ENCODE results near the gene FAM219A.
"Not testable (repeated sequence)": the region's sequence is repeated elsewhere in the genome, so short reads cannot be mapped to it uniquely, and the experiment has no call there.

FAM219A gene

DNA sequence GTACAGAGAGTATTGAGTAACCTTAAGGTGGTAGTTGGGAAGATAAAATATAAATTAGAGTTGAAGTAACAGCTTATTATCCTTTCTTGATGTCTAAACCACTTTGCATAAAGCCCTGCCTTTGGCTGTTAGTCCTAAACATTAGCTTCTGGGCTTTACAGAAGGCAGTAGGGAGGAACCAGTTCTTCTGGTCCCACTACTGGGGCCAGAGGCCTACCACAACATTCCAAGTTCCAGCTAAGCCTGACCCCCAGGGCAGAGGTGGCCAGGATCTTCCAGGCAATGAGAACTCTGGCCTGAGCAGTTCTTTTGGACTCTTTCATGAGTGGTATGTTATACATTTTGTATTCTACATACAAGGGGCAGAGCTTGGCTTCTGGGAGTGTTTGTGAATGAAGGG, 26.3 kb upstream of the FAM219A start:
- DNase-seq (ENCODE audit: low read depth): no peak

DNA sequence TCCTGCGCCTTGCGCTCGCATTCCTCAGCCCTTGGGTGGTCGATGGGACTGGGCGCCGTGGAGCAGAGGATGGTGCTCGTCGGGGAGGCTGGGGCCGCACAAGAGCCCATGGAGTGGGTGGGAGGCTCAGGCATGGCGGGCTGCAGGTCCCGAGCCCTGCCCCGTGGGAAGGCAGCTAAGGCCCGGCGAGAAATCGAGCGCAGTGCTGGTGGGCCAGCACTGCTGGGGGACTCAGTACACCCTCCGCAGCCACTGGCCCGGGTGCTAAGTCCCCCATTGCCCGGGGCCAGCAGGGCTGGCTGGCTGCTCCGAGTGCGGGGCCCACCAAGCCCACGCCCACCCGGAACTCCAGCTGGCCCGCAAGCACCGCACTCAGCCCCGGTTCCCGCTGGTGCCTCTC, 24.4 kb upstream of the FAM219A start:
- not testable (repeated sequence) for DNase-seq (ENCODE audit: low read depth)

DNA sequence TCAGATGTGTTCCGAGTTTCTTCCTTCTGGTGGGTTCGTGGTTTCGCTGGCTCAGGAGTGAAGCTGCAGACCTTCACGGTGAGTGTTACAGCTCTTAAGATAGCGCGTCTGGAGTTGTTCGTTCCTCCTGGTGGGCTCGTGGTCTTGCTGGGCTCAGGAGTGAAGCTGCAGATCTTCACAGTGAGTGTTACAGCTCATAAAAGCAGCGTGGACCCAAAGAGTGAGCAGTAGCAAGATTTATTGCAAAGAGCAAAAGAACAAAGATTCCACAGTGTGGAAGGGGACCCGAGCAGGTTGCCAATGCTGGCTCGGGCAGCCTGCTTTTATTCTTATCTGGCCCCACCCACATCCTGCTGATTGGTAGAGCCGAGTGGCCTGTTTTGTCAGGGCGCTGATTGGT, 23.2 kb upstream of the FAM219A start:
- DNase-seq (ENCODE audit: low read depth): not testable (repeated sequence)

DNA sequence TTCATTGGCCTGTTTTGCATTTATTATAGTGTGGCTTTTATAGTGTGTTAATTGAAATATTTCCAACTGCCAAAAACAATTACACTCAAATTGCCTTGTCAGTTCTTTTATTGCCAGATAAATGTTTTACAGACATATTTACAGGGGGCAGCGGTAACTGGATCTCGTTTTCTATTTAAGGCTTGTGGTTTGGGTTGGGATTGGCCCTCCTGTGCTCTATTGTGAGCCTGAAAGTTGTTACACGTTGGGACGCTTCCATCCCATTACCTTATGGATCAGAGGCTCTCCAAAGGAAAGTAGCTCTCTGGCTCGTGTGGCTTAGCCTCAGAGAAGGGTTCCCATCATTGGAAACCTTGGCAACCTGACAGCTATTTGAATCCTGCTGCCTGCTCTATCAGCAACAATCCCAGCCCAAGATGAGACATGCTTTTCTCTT, 21.1 kb upstream of the FAM219A start:
- DNase-seq (ENCODE audit: low read depth): no peak

DNA sequence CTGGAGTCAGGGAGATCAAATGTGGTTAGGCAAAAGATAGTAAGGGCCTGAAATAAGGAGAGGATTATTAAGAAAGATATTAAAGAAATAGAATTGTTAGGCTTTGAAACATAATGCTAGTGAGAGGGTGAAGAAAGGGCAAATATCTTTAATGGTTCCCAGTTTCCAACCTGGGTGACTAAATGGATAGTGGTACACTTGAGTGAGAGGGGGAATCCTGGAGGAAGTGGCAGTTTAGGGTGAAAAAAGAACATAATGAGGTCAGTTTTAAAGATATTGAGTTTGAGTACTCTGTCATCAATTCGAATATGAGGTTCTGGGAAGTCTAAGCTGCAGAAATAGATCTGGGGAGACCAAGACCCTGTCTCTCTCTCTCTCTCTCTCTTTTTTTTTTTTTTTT, 19.2 kb upstream of the FAM219A start:
- DNase-seq (ENCODE audit: low read depth): no peak

DNA sequence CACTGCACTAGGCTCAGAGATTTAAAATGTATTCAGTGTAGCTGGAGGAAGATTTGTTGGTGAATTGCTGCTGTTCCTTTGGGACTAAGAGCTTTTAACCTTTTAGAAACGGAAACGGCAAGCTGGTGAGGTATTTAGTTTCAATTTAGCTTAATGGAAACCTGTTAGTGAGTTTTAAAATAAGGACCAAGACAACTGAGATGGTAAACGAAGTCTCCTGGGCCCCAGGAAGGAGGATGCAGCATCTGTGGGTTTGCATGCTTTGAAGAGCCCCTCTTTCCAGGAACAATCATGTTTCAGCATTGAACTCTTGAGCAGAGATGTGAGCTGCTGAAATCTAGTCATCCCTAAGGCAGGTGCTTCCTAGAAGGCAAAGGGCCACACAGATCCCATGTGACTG, 16.7 kb upstream of the FAM219A start:
- DNase-seq (ENCODE audit: low read depth): no peak

DNA sequence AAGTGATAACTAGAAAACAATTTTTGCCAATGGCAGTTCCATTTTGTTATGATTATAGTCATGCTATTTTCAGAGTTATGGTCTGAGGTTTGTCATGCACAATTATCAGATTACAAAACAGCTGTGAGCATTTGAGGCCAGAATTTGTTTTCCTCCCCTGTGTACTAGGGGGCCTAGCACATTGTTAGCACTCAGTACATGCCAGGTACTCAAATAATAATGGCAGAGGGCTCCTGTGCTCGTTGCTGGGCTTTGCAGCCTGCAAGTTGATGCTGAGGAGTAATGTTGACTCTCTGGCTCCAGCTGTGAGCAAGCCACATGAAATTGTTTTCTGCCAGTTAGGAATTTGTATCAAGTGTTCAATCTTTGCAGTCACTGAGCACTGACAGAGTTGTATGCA, 7.1 kb upstream of the FAM219A start:
- DNase-seq (ENCODE audit: low read depth): no peak

DNA sequence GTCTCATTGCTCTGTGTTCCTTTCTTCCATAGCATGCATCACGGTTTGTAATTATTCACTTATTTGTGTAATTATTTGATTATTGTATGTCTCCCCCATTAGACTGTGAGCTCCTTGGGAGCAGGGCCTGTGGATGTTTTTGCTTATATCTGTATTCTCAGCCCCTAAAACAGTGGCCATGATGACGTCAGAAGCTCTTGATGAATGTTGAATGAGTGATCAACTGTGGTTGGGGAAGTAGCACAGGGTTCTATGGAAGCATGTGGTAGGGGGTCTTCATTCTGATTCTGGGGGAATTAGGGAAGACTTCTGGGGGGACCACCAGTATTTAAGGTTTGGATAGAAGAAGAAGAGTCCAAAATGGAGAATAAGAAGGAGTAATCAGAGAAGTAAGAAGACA, 6.2 kb upstream of the FAM219A start:
- DNase-seq (ENCODE audit: low read depth): no peak

DNA sequence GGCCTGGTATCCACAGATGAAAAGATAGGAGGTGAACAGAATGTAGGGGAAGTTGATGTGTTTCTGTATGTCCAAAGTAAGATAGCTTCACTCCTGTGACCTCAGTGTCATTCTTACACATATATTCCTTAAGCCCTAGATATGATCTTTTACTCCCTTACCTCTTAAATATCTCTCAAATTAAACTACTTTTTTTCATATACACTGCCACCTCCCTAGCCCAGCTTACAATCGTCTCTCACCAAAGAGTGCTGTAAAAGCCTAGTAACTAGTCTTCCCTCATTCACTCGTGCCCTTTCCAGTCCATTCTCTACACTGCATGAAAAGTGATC, 5.5 kb upstream of the FAM219A start:
- no peak for DNase-seq (ENCODE audit: low read depth)

DNA sequence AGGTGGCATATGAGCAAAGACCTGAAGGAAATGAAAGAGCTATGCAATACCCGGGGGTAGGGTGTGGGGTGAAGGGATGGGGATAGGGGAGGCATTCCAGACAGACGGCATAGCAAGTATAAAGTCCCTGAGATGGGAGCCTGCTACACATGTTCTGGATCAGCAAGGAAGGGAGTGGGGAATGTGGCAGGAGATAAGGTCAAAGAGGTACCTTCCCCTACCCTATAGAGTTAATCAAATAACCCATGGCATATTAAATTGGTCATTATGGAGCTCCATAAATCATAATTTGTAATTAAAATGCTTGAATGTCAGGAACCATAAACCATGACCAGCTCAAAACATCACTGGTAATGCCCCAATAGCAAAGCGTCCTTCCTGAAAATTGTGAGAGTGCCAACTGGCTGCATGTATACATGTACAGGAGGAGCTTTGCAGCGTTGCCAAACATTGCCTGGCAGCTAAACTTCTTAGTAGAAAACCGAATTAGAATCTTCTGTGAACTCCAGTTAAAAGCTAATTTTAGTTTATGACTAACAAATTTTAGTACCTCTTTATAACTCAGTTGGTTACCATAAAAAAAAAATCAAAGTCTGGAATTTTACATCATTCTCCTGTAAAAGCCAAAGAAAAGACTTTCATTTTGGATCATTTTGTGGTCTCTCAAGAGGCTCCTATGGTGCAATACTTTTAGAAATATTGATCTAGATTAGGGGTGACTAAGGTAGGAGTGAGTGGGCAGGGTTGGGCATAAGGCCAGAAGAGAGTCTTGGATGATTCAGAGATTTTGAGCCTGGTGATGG, 4.9 kb upstream of the FAM219A start:
- no peak for DNase-seq (ENCODE audit: low read depth)

DNA sequence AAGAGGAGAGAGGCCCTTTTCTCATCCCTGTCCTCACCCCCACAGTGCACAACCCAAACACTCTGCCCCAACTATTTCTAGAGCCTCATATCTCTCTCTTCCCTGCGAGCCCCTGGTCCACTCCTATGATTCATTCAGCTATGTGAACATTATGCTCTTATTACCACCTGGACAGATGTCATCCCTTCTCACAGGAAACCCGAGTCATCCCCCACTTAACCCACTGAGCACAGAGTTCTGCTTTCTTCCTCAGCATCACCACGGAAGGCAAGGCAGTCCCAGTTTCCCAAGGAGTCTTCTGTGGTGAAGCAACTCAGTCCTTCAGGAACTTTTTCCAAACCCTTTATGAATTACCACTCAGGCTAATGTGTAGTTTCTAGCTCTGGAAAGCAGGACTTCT, 1.6 kb upstream of the FAM219A start:
- DNase-seq (ENCODE audit: low read depth): no peak

DNA sequence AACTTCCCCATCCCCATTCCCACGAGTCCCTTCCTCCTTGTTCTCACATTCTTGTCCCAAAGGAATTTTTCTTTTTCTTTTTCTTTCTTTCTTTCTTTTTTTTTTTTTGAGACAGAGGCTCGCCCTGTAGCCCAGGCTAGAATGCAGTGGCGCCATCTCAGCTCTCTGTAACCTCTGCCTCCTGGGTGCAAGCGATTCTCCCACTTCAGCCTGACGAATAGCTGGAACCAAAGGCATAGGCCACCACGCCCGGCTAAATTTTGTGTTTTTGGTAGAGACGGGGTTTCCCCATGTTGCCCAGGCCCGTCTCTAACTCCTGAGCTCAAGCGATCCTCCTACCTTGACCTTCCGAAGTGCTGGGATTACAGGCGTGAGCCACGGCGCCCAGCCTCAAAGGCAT, 986 bp upstream of the FAM219A start:
- no peak for DNase-seq (ENCODE audit: low read depth)

DNA sequence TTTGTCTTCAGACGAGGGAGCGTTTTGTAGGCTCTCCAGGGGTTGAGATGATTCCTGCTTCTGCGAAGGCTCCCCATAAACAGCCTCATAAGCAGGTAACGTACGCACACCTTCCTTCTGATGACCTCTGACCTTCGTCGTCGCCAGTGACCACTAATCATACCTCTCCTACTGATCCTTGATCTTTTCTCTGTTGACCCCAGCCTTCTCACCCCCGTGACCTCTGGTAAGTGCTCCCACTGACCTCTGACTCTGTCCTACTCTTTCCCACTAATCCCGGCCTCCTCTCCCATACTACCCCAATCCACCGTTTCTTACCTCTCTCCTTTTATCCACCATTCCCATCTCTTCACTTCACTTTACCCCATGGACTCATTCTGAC, 580 bp upstream of the FAM219A start:
- DNase-seq (ENCODE audit: low read depth): no peak

DNA sequence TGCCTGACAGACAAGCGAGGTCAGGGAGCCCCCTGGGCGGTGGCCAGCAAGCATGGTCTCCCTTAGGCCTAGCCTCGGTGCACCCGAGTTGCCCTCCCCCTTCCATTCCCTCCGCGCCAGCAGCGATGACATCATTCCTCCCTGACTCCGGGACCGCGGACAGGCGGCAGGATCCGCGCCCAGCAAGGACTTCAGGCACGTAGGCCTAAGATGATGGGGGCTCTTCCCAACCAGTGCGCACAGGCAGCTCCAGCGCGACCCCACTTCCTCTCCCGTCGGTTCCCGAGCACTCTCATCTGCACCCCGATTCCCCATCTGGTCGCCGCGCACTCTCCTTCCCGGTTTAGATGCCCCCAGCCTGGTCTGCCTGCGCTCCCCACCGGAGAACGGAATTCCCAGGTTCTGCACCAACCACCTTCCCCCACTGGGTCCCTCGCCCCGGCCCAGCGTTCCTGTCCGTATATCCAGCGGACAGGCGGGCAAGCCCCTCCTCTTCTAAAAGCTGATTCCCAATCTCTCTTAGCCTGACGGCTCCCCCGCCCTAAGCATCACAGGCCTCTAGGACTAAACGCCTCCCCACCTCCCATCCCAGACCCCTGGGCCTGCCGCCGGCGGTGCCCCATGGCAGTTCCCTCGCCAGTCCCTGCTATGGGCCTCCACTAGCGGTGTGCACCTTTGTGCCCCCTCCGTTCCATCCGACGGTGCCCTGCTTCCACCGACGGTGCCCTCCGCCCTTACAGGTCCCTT, 931 bp downstream of the FAM219A start:
- no peak for DNase-seq (ENCODE audit: low read depth)

DNA sequence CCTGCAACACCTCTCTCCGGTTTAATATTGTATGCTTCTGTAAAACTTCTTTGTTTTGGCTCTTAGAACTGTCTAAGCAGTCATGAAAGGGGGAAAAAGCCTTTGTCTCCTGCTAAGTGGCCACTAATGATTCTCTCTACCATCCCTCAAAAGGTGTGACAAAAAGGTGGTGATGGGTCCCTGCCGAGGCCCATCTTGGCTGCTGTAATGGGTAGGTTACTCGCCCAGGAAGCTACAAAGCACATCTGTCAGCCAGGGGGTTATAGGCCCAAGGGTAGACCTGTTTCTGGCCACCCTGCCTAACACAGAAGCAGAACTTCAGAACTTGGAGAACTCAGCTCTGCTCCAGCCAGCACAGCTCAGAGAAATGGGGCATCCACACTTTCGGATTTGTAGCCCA, 1.6 kb downstream of the FAM219A start:
- no peak for DNase-seq (ENCODE audit: low read depth)

DNA sequence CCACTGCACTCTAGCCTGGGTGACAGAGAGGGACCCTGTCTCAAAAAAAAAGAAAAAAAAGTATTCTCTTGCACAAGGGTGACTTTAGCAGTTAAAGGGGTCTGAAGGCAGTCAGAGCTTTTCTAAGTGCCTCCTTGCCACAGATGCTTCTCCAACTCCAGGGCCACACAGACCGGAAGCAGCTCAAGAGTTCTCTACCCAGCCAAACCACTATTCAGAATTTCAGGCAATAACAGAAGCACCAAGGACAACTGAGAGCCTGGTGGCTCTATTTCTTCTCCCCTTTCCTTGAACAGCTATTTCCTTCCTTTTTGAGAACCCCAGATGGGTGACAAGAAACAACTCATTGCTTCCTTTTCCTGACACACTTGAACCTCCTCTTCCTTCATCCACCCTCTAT, 2.2 kb downstream of the FAM219A start:
- DNase-seq (ENCODE audit: low read depth): no peak

DNA sequence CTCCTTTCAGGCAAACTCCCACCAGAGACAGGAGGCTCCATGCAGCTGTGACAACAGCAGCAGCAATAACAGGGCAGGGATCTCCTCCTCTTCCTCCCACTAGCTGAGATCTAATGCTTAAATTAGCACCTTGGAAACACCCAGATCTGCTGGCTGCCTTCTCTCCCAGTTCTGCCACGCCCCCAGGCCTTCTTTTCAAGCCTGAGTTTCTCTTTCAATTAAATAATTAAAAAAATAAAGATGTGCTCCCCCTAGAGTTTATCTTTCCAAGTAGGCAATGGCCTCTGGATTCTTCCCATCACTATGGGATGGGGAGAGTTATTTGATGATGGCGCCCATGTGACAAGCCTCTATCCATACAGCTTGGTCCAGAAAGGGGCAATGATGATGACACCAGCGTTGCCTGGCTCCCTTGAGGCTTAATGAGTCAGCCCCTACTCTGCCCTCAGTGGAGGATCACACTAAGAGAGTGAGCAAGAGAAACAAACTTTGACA, 3.8 kb downstream of the FAM219A start:
- no peak for DNase-seq (ENCODE audit: low read depth)

DNA sequence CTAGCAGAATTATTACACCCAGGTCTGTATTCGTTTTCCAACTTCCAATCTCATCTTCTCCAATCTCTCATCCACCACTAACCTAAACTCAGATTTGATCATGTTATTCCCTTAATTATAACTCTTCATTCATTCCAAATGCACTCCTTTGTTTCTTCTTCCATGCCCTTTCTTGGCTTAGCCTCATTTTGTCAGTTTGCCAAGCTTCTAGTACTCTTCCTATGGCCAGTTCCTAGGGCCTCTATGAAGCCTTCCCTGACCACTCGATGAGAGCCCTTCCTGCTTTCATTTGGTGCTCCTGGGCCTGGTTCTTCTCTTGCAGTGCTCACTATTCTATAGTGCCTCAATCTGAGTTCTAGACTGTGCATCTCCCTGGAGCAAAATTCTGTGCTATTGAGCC, 5.8 kb downstream of the FAM219A start:
- DNase-seq (ENCODE audit: low read depth): no peak

DNA sequence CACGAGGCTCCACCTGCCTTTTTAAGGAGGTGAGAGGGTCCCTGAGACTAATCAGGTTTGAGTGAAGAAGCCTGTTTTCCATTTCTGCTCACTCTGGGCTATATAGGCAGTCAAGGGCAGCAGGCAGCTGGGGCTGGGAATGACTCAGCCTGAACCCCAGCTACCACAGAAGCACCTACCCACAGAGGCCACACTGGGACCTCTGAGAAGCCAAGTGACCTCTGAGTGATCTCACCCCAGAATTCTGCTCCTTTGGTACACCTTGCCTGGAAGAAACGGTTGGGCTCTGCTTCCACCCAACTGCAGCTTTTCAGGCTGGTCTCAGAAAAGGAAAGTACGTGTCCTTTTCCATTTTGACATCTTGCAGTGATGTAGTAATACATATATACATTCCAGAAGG, 6.8 kb downstream of the FAM219A start:
- DNase-seq (ENCODE audit: low read depth): no peak

DNA sequence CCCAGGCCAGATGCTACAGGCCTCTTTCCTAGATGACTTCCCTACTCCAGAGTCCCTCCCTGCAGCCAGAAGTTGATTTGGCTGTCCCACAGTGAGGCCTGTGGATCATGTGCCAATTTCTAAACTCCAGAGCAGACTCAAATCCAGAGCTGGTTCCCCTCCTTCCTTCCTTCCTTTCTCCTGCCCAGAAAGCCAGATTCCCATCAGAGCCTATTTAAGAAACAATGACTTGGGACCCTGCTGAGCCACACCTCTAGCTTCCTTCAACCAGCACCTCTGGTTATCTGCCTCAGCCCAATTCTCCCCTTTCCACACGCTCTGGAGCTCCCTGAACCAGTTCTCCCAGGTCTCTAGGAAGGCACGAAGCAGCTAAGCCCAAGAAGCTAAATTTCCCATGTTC, 7.2 kb downstream of the FAM219A start:
- DNase-seq (ENCODE audit: low read depth): no peak

DNA sequence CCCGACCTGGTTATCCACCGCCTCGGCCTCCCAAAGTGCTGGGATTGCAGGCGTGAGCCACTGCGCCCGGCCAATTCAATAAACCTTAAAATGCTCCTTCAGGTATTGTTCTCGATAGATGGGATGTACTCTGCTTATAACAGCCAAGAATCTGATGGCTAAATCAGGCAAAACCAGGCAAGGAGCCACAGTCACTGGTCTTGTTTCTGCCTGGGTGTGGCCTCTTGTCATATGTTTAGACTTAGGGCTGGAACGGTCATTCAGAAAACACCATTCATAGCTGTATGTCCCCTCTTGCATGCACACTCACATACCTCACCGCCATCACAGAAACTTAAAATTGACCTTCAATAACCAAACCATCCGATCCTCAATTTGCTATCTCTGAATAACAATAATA, 7.7 kb downstream of the FAM219A start:
- no peak for DNase-seq (ENCODE audit: low read depth)

DNA sequence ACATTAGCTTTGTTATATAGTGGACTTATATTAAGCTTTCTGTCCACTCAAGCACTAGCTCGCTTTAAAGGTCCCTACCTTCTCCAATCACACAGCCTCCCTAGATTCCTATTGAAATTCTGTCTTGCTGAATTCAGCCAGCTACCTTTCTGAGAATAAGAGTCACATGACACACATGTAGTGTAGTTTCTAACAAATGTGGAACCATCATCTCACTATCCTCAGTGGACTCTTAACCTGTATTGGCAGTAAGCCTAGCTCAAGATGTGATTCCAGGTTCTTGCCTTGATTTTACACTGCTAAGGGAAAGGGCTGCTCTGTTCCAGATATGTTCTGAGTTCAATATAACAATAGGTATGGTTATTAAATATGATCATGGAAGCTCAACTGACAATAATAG, 11.4 kb downstream of the FAM219A start:
- DNase-seq (ENCODE audit: low read depth): no peak

DNA sequence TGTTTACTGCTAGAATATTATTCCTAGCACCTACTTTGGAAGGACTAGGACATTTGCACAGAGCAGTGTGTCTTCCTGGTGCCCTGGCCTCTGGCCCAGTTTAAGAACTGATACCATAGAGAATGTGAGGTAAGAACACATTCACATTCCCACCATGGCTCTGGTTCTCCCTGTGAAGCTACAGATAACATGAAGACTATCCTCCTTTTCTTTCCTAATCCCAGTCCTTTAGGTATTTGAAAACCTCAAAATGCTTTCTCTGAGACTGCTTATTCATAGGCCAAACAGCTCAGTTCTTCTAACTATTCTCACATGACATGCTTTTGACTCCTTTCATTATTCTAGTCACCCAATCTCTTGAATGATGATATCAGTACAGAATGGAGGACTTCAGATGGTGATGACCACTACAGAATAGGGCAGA, 11.9 kb downstream of the FAM219A start:
- no peak for DNase-seq (ENCODE audit: low read depth)

DNA sequence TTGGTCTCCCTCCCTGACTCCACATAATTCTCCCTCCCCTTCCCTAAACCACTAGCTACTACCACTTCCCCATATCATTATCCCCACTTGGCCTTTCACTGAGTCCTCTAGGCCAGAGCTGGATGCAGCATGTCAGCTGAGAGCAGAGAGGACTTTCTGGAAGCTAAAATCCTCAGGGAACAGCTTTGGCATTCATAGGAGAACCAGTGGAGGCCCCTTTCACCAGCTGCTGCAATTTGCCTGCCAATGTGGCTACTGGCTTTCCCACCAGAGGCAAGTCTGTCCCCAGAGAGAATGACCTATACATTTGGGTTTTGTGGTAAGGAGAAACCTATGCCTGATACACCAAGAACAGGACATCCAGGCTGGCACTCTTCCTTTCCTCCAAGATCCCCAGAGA, 14.4 kb downstream of the FAM219A start:
- DNase-seq (ENCODE audit: low read depth): no peak

Data from non-pigmented ciliary epithelial cell (primary cell).